NCI-H2227 treated with DMSO at 0.1 percent for 48 hours (cell line): ENCODE results near the gene STAM.
"Not testable (repeated sequence)": the region's sequence is repeated elsewhere in the genome, so short reads cannot be mapped to it uniquely, and the experiment has no call there.

Experiments used
- DNase-seq: peaks from one replicate; lab custom pipeline; 2025; lab: John Stamatoyannopoulos, UW

Gene STAM

DNA sequence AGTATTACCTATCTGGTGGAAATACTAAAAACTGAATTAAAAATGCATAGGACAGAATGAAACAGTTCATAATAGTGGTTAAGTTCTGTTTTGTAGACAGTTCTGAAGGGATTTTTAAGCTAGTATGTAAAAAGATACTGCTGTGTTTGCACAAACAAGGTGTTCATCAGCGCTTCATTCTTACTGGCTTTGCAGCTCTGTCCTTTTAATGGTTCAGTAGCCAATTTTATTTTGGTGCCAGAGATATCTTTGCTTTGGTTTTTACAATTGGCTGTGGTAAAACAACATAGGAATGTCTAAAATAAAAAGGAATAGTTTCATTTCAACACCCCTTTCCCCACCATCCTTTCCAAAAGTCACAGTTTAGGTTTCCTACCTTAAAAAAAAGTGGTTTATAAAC is 33.0 kb downstream of the STAM start:
- DNase-seq: no peak

DNA sequence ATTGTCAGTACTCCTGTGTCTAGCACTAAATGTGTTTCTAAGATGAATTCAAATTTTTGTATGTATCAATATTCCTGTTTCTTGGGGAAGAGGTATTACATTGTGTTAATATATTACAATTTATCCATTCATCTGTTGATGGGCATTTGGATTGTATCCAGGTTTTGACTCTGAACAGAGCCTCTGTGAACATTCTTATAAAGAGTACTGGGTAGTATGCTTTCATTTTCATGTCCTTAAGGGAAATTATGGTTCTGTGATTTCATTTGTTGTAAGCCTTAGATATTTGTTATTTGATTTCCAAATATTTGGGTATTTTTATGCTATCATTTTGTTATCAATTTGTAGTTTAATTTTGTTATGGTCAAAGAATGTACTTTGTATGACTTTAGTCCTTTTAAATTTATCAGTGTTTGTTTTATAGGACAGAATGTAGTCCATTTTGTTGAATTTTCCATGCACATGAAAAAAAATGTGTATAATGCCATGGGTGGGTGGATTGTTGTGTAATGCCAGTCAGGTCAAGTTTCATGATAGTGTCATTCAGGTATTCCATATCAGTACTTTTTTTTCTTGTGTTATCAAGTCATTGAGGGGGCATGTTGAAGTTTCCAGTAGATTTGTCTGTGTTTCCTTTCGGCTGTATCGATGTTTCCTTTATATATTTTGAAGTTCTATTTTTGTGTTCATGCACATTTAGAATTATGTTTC is 38.4 kb downstream of the STAM start:
- no peak for DNase-seq

DNA sequence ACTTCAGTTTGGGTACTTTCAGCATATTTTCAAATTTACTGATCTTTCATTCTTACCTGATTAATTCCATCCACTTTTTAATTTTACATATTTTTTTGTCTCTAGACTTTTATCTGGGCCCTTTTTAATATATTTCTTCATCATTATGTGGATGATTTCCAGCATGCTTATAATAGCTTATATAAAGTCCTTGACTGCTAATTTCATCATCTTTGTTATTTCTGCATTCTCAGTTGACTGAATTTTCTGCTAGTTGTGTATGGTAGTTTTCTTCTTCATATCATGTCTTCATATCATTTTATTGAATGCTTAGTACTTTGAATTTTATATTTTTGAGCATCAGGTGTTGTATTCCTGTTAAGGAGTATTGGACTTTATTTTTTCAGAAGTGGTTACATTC is 39.6 kb downstream of the STAM start:
- DNase-seq: no peak

DNA sequence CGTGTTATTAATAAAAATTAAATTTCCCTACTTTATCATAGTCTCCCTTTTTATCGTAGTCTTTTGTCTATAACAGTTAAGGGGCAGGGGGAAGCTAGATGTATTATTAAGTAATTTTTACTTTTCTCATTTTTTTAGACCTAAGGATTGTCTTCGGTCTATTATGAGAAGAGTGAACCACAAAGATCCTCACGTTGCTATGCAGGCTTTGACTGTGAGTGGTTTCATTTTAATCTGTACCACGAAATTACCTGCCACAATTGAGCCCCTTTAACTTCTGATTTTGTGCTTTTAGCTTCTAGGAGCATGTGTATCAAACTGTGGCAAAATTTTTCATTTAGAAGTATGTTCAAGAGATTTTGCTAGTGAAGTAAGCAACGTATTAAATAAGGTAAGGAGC is 40.6 kb downstream of the STAM start:
- DNase-seq: no peak

DNA sequence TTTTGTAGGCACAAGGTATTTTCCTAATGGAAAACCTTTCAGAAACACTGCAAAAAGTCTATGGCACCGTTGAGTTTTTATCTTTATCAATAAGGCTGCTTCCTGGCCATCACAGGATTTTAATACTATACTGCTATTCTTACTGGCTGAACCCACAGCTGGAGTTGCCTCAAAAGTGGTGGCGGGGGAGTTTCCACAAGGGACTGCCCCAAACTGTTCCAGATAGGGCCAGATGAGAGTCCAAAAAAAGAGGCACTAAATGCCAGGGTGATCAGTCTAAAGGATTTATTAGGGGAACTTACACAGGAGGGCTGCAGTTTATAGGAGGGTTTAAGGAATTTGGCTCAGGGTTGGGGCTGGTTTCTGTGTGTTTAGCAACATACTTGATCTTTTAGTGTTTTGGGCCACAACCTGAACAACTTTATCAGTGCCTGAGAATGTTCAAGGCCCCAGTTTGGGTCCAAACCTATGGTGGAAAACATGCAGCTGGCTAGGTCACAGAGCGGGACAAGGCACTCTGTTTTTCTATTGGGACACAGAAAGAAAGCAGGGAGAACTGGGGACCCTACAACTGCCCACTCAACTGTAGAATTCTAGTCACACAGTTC is 41.4 kb downstream of the STAM start:
- no peak for DNase-seq

DNA sequence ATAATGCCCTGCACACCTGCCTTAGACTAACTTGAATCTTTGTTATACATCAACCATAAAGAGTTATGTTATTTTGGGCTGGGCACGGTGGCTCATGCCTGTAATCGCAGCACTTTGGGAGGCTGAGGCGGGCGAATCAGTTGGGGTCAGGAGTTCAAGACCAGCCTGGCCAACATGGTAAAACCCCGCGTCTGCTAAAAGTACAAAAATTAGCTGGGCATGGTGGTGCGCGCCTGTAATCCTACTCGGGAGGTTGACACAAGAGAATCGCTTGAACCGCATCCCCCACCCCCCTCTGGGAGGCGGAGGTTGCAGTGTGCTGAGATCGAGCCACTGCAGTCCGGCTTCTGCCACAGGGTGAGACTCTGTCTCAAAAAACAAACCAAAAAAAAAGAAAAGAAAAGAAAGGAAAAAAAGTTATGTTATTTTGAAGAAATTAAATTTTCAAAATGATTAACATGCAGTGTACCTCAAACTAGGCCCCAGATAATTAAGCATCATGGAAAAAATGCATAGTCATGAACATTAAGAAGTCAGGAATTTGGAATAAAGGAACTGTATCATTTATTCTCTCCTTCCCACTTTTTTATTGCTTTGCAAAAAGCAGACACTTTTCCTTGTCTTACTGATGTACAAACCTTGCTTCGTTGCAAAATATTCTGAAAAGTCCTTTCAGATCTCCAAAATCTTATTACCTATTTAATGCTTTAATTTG is 43.3 kb downstream of the STAM start:
- no peak for DNase-seq

DNA sequence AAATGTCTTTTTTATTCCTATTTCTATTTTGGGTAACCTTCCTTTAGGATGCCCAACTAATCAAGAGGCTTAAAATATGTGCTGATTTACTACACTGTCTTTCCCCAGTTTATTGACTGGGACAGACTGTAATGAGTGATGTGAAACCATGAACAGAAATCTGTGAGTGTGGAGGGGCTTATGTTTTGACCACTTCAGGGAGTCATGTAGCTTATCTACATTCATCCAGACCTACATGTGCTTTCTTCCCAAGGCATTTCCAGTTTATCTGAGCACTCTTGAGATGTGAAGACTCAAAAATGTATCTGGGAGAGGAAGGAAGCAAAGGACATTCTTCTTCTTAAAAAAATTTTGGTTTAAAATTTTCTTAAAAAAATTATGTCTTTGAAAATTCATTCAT is 45.2 kb downstream of the STAM start:
- DNase-seq: no peak

DNA sequence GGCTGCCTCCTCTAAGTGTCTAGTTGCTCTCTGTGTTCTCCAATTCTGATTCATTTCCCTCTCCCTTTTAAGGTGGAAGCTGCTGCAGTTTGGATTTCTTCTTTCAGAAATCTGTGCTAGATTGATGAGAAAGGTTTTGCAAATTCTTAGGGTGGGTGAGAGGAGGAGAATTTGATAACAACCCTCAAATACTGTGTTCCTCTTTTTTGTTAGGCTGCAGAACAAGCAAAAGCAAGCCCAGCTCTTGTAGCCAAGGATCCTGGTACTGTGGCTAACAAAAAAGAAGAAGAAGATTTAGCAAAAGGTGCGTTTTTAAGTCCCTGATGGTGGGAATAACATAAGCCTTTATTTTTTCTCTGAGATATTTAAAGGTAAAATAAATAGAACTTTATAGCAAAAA is 49.1 kb downstream of the STAM start:
- no peak for DNase-seq

DNA sequence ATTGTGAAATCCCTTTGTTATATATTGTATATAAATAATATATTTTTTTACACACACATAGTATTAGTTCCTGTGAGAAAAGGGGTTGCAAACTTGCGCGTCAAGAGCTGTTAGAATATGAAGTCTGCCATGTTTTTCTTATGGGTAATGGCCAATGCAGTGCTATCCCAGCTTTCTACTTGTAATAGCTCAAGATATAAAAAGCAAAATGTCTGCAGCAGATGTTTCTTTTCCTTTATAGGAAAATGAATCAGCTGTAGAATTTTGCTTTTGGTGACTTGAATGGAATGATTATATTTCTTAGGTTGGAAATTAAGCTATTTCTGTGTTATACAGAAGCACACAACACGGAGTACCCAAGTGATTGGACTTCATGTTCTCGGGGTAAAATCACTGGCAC is 54.7 kb downstream of the STAM start:
- no peak for DNase-seq

DNA sequence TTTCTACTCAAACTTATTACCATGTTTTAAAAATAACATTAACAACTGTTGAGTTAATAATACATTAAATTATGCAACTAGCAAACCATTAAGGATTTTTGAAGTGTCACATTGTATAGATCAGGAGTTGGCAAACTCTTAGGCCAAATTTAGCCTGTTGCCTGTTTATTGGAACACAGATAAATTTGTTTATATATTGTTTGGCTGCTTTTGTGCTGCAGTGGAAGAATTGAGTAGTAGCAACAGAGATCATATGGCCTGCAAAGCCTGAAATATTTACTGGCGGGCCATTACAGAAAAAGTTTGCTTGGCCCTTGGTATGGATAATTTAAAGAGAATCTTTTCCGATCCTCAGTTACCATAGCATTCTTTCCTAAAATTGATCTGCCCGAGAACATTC is 57.4 kb downstream of the STAM start:
- DNase-seq: no peak

DNA sequence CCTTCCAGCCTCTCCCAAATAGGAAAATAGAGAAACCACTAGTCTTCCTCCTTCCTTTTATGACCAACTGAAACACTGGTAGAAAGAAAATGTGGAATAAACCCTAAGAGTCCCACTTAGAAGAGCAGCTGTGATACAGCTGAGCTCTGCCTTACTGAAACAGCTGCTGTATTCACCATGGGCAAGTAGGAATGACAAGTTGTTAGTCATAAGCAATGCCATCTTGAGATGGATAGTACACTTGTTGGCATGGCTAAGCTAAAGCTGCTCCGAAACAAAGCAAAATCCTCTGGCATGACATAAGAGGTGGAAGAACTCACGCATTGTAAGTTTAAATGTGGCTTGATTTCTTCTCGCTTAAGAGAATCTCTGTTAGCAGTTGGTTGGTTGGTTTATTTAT is 59.8 kb downstream of the STAM start:
- no peak for DNase-seq

DNA sequence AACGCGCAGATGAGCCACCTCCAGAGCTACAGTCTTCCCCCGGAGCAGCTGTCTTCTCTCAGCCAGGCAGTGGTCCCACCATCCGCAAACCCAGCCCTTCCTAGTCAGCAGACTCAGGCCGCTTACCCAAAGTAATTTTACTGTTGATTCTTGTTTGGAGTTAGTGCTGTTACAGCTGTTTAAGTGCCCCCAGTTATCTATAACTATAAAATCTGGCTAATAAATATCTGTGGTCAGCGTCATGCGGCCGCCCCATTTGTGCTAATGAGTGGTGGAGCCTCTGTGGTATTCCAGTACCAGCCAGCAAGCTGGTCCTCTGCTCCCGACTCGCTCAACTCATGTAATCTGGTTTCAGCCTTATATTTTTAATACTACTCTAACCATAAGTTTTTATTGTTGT is 64.9 kb downstream of the STAM start:
- no peak for DNase-seq

DNA sequence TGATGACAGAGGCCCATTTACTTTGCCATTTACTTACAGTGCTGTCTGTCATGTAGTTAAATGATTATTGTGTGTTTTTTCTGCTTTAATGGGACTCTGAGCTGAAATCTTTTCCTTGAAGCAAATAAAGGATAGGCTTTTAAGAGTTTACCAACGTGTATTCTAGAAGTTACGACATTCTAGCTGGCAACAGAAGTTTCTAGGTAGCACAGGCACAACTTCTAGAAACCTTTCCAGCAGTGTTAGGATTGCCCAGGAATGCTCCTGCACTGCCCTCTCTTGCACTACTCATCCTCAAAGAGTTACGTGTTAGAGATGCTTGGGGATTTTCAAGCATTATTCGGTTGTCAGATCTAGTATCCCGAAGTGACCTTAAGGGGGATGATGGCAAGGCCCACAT is 65.5 kb downstream of the STAM start:
- no peak for DNase-seq

DNA sequence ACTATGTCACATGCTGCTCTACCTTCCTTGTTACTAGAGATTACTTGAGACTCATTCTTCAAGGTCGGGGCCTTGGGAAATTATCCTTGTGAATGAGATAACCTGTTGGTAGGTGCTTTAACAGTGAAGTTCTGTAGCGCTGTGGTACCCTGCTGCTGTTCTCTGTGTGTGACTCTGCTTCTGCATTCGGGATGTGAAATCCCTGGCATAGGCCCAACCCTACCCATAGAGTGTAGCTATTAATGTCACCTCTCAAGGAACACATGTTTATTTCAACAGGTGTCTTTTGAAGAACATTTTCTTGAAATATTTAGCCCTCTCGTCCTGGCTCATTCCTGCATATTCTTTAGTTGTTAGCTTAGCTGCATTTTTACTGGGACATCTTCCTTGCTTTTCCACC is 66.2 kb downstream of the STAM start:
- DNase-seq: no peak

DNA sequence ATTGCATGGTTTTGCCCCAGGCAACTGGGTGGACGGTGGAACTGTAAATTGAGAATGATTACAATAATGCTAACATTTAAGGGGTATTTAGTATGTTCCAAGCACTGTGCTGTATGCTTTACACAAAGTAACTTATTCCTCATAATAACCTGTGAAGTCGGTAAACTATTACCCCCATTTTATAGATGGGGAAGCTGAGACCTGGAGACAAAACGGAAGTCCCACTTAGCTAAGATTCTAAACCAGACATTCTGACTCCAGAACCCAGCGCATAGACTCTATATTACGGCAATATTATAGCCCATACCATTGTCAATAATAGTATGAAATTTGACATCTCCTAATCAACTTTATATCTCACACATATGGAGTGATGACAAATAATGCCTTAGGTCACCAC is 68.1 kb downstream of the STAM start:
- no peak for DNase-seq

DNA sequence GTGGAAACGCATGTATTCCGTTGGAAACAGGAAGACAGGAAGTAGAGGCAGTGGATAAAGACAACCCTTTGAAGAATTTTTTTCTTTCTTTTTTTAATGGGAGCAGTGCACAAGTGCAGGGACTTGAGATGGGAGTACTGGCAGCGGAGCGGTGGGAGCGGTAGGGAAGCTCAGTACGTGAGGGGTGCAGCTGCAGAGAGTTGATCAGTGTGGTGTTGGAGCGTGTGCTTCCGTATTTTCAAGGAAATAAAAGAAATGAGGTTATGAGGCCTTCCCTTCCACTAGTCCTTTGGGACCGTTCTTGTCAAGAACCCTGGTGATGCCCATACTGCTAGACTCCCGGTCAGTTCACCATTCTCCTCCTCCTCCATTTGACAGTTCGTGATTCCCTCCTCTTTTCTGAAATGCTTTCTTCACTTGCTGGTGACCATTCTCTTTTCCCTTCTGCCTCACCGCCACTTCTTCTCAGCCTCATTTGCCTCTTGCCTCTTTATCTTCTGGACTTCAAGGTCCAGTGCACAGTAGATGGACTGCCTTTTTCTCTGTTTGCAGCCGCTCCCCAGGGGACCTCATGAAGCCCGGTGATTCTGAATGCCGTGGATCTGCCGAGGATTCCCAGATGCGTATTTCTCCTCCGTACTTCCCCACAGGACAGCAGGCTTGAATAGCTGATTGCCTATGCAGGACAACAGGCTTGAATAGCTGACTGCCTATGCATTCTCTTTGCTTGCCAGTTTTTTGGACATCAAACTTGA is 68.9 kb downstream of the STAM start:
- no peak for DNase-seq

DNA sequence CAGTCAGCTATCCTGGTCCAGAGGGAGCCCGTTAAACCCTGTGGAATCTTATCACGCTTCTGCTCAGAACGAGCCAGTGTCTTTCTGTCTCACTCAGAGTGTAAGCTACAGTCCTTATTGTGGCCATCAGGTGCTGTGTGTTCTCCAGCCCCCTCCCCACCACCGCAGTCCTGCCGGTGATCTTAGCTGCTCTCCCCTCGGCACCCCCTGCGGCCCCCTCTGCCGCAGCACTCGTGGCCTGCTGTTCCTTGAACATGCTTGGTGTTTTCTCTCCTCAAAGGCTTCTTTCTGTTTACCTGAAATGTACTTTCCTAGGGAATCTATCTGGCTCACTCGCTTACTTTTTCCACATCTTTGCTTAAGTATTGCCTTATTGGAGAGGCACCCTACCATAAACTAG is 69.8 kb downstream of the STAM start:
- no peak for DNase-seq

DNA sequence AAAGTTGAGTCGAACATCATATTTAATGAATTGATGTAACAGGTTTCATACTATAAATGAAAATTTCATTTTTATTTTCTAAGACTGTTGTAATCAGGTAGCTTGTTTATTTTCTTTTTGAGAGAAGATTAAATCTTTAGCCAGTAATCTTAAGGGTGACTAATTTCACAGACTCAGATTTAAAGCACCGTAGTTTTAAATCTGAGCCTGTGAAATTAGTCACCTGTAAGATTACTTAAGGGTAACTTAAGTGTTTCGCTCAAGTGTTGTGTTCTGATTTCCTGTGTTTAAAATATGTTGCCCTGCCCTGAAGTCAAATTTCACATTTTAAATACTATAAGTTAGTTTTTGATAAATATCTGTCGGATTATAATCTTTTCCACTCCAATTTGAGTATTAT is 72.2 kb downstream of the STAM start:
- no peak for DNase-seq

DNA sequence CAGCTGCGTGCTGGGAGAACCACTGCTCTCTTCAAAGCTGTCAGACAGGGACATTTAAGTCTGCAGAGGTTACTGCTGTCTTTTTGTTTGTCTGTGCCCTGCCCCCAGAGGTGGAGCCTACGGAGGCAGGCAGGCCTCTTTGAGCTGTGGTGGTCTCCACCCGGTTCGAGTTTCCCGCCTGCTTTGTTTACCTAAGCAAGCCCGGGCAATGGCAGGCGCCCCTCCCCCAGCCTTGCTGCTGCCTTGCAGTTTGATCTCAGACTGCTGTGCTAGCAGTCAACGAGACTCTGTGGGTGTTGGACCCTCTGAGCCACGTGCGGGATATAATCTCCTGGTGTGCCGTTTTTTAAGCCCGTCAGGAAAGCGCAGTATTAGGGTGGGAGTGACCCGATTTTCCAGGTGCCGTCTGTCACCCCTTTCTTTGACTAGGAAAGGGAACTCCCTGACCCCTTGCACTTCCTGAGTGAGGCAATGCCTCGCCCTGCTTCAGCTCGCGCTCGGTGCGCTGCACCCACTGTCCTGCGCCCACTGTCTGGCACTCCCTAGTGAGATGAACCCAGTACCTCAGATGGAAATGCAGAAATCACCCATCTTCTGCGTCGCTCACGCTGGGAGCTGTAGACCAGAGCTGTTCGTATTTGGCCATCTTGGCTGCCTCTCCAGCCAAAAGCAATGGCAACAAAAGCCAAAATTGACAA is 78.5 kb downstream of the STAM start:
- not testable (repeated sequence) for DNase-seq

DNA sequence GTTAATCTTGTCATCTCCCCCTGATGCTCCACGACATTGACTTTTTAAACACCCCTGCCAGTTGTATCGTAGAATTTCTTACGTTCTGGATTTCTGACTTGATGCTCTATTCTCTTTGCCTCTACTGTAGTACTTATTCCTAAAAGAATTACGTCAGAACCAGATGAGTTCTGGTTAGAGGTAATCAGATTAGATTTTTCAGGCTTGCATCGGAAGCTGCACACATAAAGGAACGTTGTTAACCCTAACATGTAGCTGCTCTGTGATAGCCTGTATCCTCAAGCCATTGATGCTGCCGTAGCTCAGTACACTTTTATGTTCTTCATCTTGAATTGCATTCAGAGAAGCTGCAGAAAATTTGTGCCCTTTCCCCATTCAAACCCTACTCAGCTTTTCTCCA is 81.8 kb downstream of the STAM start:
- DNase-seq: no peak

DNA sequence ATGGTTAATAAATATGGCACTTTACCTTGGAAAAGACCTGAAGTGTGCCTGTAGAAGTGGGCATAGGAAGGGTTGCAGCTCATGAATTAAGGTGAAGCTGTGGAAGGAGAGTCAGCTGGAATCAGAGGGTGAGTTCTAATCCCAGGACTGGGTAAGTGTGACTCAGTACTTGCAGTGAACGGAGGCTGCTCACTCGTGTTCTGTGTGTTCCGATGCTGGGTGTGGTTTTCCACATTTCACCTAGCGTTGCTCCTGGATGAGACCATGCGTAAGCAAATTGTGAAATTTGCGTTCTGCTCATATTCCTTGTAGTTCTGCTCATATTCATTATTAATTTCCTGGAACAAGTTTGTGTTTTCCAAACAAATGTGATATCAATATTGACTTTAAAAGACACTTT is 85.7 kb downstream of the STAM start:
- no peak for DNase-seq

DNA sequence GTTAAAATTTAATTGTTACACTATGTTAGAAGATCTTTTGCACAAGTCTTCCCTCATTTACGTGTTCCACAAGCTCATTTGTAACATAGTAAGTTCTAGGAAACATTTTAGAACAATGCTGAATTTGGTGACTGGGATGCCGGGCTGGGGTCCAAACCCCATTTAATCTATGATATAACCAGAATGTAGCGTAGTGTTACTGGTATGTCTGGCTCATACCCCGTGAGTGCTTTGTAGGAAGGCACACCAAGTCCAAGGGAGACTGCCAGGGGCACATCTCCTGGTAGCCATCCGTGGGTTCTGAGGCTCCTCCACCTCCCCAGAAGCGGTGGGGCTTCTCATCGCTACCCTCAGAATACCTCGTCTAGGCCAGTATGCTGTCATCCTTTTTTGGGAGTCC is 86.7 kb downstream of the STAM start:
- DNase-seq: no peak
